Right lobe of liver (tissue), 4 donors: ENCODE results near the gene STX8.

Experiments used
- CTCF ChIP-seq, 4 donors: fragments of 200-600 bp in 3 of 4; fragments of 450-650 bp in 1 of 4; IDR thresholded peaks; one replicate each; pipeline versions ENCODE4 v1.5.1 to v1.8.0; 2016 to 2022; ENCODE audit warnings: antibody characterized with exemption in 4 of 4, mild to moderate bottlenecking in 2 of 4
- POLR2A ChIP-seq: fragments of 450-650 bp; IDR thresholded peaks from one replicate; pipeline ENCODE4 v1.6.1; 2017; ENCODE audit warnings: antibody characterized with exemption, mild to moderate bottlenecking
- donor health status: DM: no; HTN: no; CAD: no.
- donor health status: DM: no; HTN: no; CAD: no.
- donor health status: DM: no; HTN: yes; CAD: no.

GRCh38 chr17:9446528-9446927 lies 129.1 kb downstream of the STX8 start:
- TF ChIP-seq CTCF (IDR thresholded peaks at IDR 0.05), result no peak
- TF ChIP-seq POLR2A, result no peak
